ENCODE measurements around the gene VPS37D.

Gene VPS37D

DNA sequence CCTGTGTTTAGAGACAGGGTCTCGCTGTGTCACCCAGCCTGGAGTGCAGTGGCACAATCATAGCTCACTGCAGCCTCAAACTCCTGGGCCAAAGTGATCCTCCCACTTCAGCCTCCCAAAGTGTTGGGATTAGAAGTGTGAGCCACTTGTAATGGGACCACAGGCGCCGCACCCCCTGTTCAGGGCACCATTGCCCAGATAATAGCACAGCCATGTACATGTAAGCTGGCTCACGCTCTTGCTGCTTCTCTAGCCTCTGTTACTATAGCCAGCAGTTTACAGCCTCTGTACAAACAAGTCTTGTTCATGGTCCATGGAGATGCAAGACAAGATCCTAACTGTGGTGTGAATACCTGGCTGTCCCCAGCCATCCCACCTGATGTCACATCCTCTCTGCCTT, 39.1 kb upstream of the VPS37D start:
- no peak overlapping the region for H3K4me3 ChIP-seq (ENCODE audit: low read depth in 1 of 2, low read length in 2 of 2)
- no peak overlapping the region for H3K27ac ChIP-seq (ENCODE audit: low read depth, low read length)
- no peaks in the 10 kb centered on the region for H3K9me3 ChIP-seq (ENCODE audit: low read length)
- H3K4me1 ChIP-seq (ENCODE audit: insufficient read depth, low read length): no peaks in the 10 kb centered on the region
- H3K36me3 ChIP-seq (ENCODE audit: insufficient read depth, low read length): no peaks in the 10 kb centered on the region
- peaks cover 5 to 33% of the 10 kb centered on the region in 2 donors for H3K27me3 ChIP-seq (ENCODE audit: control insufficient read depth in 1 of 2, insufficient read depth in 2 of 2, low read length in 2 of 2)
- H3K9ac ChIP-seq (ENCODE audit: low read length): no peak overlapping the region

DNA sequence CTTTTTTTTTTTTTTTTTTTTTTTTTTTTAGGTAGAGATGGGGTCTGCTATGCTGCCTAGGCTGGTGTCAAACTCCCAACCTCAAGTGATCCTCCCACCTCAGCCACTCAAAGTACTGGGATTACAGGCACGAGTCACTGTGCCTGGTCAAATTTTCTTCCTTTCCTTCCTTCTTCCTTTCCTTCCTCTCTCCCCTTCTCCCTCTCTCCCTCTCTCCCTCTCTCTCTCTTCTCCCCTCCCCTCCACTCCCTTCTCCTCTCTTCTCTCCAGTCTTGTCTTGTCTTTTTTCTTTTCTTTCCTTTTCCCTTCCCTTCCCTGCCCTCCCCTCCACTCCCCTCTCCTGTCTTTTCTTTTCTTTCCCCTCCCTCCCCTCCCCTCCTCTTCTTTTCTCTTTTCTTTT, 36.1 kb upstream of the VPS37D start:
- no peaks in the 10 kb centered on the region for H3K4me1 ChIP-seq (ENCODE audit: insufficient read depth, low read length)
- no peak overlapping the region for H3K4me3 ChIP-seq (ENCODE audit: low read depth in 1 of 2, low read length in 2 of 2)
- peaks cover 3 to 13% of the 10 kb centered on the region in 2 donors for H3K27me3 ChIP-seq (ENCODE audit: control insufficient read depth in 1 of 2, insufficient read depth in 2 of 2, low read length in 2 of 2)
- no peak overlapping the region for H3K9ac ChIP-seq (ENCODE audit: low read length)
- no peaks in the 10 kb centered on the region for H3K9me3 ChIP-seq (ENCODE audit: low read length)
- H3K27ac ChIP-seq (ENCODE audit: low read depth, low read length): no peak overlapping the region
- H3K36me3 ChIP-seq (ENCODE audit: insufficient read depth, low read length): no peaks in the 10 kb centered on the region

DNA sequence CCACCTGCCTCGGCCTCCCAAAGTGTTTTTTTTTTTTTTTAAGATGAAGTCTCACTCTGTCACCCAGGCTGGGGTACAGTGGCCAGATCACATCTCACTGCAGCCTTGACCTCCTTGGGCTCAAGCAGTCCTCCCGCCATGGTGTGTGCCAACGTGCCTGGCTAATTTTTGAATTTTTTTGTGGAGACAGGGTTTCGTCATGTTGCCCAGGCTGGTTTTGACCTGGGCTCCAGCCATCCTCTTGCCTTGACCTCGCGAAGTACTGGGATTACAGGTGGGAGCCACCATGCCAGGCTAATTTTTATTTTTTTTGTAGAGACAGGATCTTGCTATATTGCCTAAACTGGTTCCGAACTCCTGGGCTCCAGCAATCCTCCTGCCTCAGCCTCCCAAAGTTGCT, 34.3 kb upstream of the VPS37D start:
- H3K27ac ChIP-seq (ENCODE audit: low read depth, low read length): no peak overlapping the region
- no peaks in the 10 kb centered on the region for H3K9me3 ChIP-seq (ENCODE audit: low read length)
- no peaks in the 10 kb centered on the region for H3K36me3 ChIP-seq (ENCODE audit: insufficient read depth, low read length)
- H3K27me3 ChIP-seq (ENCODE audit: control insufficient read depth in 1 of 2, insufficient read depth in 2 of 2, low read length in 2 of 2): peaks cover 3% of the 10 kb centered on the region in 2 donors
- H3K4me3 ChIP-seq (ENCODE audit: low read depth in 1 of 2, low read length in 2 of 2): no peak overlapping the region
- no peak overlapping the region for H3K9ac ChIP-seq (ENCODE audit: low read length)
- no peaks in the 10 kb centered on the region for H3K4me1 ChIP-seq (ENCODE audit: insufficient read depth, low read length)

DNA sequence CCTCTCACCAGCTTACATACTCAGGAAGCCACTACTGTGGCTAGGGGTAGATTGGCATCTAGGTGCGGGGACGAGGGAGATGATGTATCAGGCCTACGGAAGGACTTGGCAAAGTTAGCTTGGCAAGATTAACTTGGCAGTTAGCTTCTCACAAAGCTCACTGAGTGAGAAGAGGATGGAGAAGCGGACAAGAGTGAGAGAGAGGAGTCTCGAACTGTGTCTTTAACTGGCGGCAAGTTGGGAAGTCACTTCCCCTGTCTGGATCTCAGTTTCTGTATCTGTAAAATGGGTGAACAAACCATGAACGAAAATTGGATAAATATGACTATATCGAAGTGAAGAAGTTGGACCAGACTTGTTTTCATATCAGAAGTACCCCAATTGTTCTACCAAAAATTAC, 33.8 kb upstream of the VPS37D start:
- no peaks in the 10 kb centered on the region for H3K9me3 ChIP-seq (ENCODE audit: low read length)
- H3K9ac ChIP-seq (ENCODE audit: low read length): no peak overlapping the region
- no peaks in the 10 kb centered on the region for H3K27me3 ChIP-seq (ENCODE audit: control insufficient read depth in 1 of 2, insufficient read depth in 2 of 2, low read length in 2 of 2)
- H3K4me3 ChIP-seq (ENCODE audit: low read depth in 1 of 2, low read length in 2 of 2): no peak overlapping the region
- no peaks in the 10 kb centered on the region for H3K36me3 ChIP-seq (ENCODE audit: insufficient read depth, low read length)
- H3K27ac ChIP-seq (ENCODE audit: low read depth, low read length): no peak overlapping the region
- H3K4me1 ChIP-seq (ENCODE audit: insufficient read depth, low read length): no peaks in the 10 kb centered on the region

DNA sequence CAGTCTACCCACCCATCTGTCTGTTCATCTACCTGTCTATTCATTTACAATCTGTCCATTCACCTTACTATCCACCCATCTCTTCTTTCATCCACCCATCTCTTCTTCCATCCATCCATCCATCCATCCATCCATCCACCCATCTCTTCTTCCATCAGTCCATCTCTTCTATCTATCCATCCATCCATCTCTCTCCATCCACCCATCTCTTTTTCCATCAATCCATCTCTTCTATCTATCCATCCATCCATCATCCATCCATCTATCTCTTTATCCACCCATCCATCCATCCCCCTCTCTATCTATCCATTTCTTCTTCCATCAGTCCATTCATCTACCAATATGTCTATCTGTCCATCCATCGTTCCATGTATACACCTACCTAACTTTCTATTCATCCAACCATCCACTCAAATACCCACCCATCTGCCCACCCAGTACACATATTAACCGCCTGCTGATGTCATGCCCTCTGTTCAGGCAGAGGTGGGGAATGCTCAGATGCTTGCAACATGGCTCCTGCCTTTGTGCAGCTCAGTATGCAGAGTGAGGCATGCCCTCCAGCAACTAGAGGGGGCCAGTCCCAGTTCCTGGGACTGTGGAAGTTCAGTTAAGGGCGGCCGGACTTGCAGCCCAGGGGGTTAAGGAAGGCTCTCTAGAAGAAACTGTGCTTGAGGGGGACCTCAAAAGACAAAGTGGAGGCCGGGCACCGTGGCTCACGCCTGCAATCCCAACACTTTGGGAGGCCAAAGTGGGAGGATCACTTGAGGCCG, 32.0 kb upstream of the VPS37D start:
- no peak overlapping the region for H3K27ac ChIP-seq (ENCODE audit: low read depth, low read length)

DNA sequence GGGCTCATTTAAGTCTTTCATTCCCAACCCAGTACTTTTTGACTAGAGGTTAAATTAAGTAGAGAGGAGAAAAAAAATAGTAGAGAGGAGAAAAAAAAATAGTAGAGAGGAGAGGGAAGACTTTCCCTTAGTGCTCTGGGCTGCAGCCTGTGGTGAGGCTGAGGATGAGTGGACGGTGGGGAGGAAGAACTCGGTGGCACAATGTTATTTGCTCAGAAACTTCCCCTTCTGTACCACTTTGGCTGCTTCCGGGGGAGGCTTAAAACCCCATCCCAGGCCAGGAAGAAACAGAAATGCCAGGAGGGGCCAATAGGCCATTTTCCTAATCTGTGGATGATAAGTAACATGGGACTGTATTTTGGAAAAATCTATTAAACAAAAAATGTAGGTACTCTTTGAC, 28.7 kb upstream of the VPS37D start:
- no peaks in the 10 kb centered on the region for H3K36me3 ChIP-seq (ENCODE audit: insufficient read depth, low read length)
- no peak overlapping the region for H3K27ac ChIP-seq (ENCODE audit: low read depth, low read length)
- H3K4me1 ChIP-seq (ENCODE audit: insufficient read depth, low read length): no peaks in the 10 kb centered on the region
- H3K9me3 ChIP-seq (ENCODE audit: low read length): no peaks in the 10 kb centered on the region
- H3K9ac ChIP-seq (ENCODE audit: low read length): no peak overlapping the region
- no peaks in the 10 kb centered on the region for H3K27me3 ChIP-seq (ENCODE audit: control insufficient read depth in 1 of 2, insufficient read depth in 2 of 2, low read length in 2 of 2)
- H3K4me3 ChIP-seq (ENCODE audit: low read depth in 1 of 2, low read length in 2 of 2): no peak overlapping the region

More for the DNA sequence above, 32.0 kb upstream of the VPS37D start:
- Histone ChIP-seq H3K36me3 (ENCODE audit: insufficient read depth, low read length) (no peaks in the 10 kb centered on the region), H3K4me3 (ENCODE audit: low read depth in 1 of 2, low read length in 2 of 2) (no peak overlapping the region), H3K27me3 (ENCODE audit: control insufficient read depth in 1 of 2, insufficient read depth in 2 of 2, low read length in 2 of 2) (no peaks in the 10 kb centered on the region), H3K9ac (ENCODE audit: low read length) (no peak overlapping the region), H3K9me3 (ENCODE audit: low read length) (no peaks in the 10 kb centered on the region), H3K4me1 (ENCODE audit: insufficient read depth, low read length) (no peaks in the 10 kb centered on the region)

DNA sequence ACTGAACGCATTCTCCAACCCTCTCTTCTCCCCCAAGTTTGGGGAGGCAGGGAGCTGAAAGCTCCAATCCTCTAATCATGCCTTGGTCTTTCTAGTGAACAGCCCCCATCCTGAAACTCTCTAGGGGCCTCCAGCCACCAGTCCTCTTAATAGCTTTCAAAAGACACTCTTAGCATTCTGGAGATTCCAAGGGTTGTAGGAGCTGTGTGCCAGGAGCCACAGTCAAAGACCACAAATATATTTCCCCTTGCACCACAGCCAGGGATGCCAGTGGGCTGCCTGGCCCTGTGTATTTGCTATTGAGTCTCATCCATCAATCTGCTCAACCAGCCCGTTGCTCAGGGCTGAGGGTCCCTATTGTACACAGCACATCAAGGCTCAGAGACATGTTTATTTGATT, 24.8 kb upstream of the VPS37D start:
- no peaks in the 10 kb centered on the region for H3K36me3 ChIP-seq (ENCODE audit: insufficient read depth, low read length)

DNA sequence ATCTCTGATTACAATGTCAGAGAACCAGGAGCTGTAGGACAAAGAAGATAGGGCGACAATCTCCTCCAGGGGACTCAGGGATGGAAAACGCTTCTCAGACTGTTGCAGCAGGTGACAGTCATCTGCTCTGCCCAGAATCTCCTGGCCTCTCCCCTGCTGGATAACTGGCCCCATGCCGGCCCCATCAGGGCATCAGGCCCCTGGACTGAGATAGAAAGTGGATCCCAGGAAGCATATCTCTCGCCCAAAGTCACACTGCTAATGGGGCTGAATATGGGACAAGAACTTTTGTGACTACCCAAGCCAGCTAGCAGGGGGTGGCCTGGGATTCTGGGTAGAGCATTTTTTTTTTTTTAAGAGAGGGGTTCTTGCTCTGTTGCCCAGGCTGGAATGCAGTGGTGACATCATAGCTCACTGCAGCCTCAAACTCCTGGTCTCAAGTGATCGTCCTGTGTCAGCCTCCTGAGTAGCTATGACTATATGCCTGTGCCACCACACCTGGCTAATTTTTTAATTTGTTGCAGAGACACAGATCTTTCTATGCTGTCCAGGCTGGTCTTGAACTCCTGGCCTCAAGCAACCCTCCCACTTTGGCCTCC, 22.8 kb upstream of the VPS37D start:
- H3K36me3 ChIP-seq (ENCODE audit: insufficient read depth, low read length): no peaks in the 10 kb centered on the region
- H3K9me3 ChIP-seq (ENCODE audit: low read length): no peaks in the 10 kb centered on the region
- H3K27me3 ChIP-seq (ENCODE audit: control insufficient read depth in 1 of 2, insufficient read depth in 2 of 2, low read length in 2 of 2): peaks cover 24 to 38% of the 10 kb centered on the region in 2 donors
- H3K9ac ChIP-seq (ENCODE audit: low read length): no peak overlapping the region
- no peak overlapping the region for H3K27ac ChIP-seq (ENCODE audit: low read depth, low read length)
- no peaks in the 10 kb centered on the region for H3K4me1 ChIP-seq (ENCODE audit: insufficient read depth, low read length)
- H3K4me3 ChIP-seq (ENCODE audit: low read depth in 1 of 2, low read length in 2 of 2): no peak overlapping the region

More for the DNA sequence above, 24.8 kb upstream of the VPS37D start:
- H3K4me1 ChIP-seq (ENCODE audit: insufficient read depth, low read length): no peaks in the 10 kb centered on the region
- H3K9ac ChIP-seq (ENCODE audit: low read length): no peak overlapping the region
- H3K4me3 ChIP-seq (ENCODE audit: low read depth in 1 of 2, low read length in 2 of 2): no peak overlapping the region
- H3K9me3 ChIP-seq (ENCODE audit: low read length): no peaks in the 10 kb centered on the region
- H3K27me3 ChIP-seq (ENCODE audit: control insufficient read depth in 1 of 2, insufficient read depth in 2 of 2, low read length in 2 of 2): peaks cover 17 to 26% of the 10 kb centered on the region in 2 donors
- no peak overlapping the region for H3K27ac ChIP-seq (ENCODE audit: low read depth, low read length)

DNA sequence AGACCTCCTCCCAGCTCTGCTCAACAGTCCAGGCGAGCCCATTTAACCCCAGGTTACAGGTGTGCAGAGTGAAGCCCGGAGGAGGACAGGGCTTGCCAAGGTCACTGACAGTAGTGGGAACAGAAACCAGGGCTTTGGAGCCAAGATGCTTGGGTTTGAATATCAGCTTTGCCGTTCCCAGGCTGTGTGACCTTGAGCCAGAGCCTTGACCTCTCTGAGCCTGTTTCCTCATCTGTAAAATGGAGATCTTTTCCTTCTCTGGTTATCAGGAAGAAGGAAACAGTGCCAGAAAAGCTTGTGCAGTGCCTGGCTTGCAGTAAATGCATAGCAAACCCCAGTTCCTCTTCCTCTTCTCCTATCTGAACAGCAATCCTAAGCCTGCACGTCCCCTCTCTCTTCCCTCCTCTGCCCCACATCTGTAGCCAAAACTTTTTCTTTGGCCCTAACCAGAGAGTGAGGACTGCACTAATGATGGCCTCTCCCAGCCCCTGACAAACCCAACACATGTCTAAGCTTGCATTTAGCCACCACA, 21.9 kb upstream of the VPS37D start:
- no peaks in the 10 kb centered on the region for H3K4me1 ChIP-seq (ENCODE audit: insufficient read depth, low read length)
- H3K36me3 ChIP-seq (ENCODE audit: insufficient read depth, low read length): no peaks in the 10 kb centered on the region
- no peak overlapping the region for H3K4me3 ChIP-seq (ENCODE audit: low read depth in 1 of 2, low read length in 2 of 2)
- no peak overlapping the region for H3K9ac ChIP-seq (ENCODE audit: low read length)
- H3K27me3 ChIP-seq (ENCODE audit: control insufficient read depth in 1 of 2, insufficient read depth in 2 of 2, low read length in 2 of 2): peaks cover 24 to 41% of the 10 kb centered on the region in 2 donors
- H3K27ac ChIP-seq (ENCODE audit: low read depth, low read length): no peak overlapping the region
- H3K9me3 ChIP-seq (ENCODE audit: low read length): no peaks in the 10 kb centered on the region

DNA sequence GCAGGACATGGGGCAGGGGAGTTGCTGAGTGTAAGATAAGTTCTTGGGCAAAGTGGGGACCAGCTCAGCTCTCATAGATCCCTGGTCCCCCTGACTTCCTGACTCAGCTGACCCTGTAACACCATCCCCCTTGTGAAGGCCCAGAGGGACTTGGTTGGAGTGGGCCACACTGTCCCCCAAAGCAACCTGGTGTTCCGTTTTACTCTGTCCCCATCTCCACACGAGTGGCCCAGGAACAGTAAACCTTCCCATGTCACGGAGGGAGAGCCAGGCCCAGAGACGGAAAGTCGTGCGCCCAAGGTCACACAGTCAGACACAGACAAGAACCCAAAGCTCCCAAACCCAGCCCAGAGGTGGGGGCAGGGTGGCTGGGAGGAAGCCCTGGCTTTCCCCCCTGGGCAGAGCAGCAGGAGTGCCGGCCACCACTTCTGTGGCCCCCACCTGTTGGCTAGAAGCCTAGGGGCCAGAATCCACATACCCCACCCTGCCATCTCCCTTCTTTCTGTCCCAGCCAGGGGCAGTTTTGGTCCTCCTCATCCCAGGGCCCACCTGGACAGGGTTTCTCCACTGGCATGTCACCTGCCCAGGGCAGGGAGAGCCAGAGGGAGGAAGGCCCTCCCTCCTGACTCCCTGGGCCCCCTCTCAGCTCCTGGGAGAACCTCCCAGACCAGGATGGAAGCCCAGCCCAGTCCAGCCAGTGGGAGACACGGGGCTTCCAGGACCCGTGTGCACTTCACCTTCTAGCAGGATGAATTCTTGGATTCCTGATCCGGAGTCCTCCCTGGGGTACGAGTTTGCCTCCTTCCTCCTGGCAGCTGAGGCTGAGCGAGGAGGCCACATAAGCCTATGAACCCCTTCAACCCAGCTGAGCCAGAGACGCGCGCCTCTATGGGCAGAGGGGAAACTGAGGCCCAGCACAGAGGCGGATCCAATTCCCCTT, 20.6 kb upstream of the VPS37D start:
- Histone ChIP-seq H3K4me3 (ENCODE audit: low read depth in 1 of 2, low read length in 2 of 2) (no peak overlapping the region), H3K27ac (ENCODE audit: low read depth, low read length) (no peak overlapping the region), H3K9ac (ENCODE audit: low read length) (no peak overlapping the region), H3K27me3 (ENCODE audit: control insufficient read depth in 1 of 2, insufficient read depth in 2 of 2, low read length in 2 of 2) (peaks cover 24 to 44% of the 10 kb centered on the region in 2 donors), H3K4me1 (ENCODE audit: insufficient read depth, low read length) (no peaks in the 10 kb centered on the region), H3K9me3 (ENCODE audit: low read length) (no peaks in the 10 kb centered on the region), H3K36me3 (ENCODE audit: insufficient read depth, low read length) (no peaks in the 10 kb centered on the region)

All from muscle layer of colon (tissue), 2 donors.